ENCODE data around the gene C1orf35.

C1orf35 gene

DNA sequence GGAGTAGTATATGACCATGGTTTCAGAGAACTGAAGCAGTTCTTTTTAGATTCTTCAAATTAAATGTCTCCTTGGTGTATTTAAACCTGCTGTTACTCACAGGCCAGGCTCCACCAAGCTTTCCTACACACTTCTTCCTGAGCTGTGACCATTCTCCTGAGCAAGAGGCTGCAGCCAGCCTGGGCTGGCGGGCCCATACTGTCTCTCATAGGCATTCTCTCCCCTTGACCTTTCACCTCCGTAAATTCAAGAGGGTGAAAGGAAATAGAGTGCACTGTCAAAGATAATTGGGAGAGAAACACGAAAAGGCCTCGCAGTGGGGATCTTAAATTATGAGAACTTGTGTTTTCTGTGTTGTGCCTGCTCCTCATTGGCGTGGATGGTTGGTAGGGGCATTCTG, 18.3 kb downstream of the C1orf35 start:
- no peak overlapping the region for H3K27ac ChIP-seq
- TF ChIP-seq, protein P1, sequence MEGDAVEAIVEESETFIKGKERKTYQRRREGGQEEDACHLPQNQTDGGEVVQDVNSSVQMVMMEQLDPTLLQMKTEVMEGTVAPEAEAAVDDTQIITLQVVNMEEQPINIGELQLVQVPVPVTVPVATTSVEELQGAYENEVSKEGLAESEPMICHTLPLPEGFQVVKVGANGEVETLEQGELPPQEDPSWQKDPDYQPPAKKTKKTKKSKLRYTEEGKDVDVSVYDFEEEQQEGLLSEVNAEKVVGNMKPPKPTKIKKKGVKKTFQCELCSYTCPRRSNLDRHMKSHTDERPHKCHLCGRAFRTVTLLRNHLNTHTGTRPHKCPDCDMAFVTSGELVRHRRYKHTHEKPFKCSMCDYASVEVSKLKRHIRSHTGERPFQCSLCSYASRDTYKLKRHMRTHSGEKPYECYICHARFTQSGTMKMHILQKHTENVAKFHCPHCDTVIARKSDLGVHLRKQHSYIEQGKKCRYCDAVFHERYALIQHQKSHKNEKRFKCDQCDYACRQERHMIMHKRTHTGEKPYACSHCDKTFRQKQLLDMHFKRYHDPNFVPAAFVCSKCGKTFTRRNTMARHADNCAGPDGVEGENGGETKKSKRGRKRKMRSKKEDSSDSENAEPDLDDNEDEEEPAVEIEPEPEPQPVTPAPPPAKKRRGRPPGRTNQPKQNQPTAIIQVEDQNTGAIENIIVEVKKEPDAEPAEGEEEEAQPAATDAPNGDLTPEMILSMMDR (conservative IDR thresholded peaks at IDR 0.05) = no peak

DNA sequence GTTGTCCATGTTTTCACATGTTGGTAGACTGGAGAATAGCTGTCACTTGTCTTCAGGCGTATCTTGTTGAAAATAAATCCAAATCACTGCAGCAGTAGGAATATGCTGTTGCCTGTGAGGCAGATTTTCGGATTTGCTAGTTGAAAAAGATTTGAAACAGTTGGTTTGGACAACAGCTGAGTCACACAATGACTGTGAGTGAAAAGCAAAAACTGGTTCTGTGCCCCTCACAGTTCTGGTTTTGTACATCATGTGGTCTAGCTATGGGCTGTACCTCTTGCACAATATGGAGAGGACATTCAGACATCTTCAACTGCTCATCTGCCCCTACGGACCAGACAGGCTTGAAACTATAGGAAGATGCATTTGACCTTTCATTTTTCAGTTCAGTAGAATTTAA, 18.8 kb downstream of the C1orf35 start:
- H3K27ac ChIP-seq = no peak overlapping the region

GRCh38 chr1:228083871-228084278, 19.2 kb downstream of the C1orf35 start:
- peak overlapping the region; percentile 74 for H3K27ac ChIP-seq
- TF ChIP-seq, protein P1 (conservative IDR thresholded peaks at IDR 0.05) = no peak

More for the DNA sequence above, 18.8 kb downstream of the C1orf35 start:
- TF ChIP-seq, protein P1 (conservative IDR thresholded peaks at IDR 0.05) = no peak

DNA sequence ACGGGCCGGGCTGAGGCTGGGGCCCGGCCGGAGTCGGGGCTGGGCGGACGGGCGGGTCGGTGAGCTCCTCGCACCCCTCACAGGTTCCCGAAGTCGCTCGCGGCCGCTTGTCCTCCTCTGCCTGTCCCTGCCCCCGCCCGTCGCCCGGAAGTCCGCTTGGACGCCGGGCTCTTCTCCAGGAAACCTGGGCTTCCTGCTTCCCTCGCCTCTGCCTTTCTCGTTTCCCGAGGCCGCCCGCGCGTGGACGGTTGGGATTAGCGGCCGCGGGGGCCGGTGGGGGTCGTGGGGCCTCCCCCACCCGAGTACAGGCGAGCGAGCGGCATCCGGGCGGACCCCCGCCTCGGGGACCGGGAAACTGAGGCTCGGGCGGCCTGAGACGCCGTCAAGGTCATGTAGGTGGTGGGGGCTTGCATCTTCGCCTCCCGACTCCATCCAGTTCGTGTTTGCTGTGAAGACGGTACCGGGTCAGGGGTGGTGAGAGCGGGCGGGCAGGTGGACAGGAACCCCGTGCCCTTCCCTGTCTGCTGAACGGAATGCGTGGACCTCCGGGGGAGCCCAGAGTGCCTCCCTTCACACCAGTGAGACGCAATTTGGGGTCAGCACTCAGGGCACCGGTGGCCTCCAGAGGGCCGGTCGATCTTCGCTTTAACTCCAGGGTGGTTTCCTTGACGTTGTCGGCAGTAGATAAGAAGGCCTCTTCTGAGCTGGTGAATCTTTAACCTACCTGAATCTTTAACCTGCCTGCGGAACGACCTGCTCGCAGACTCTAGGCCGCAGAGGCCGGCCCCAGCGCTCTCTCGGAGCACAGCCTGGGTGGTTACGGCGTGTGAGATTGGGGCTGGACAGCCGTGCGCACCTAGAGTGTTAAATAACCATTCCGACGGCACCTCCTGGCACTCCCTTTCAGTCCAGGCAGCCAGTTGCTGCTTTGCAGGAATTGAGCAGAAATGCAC, 19.9 kb downstream of the C1orf35 start:
- TF ChIP-seq, protein P1 (conservative IDR thresholded peaks at IDR 0.05) = no peak
- peak overlapping the region; percentile 74 for H3K27ac ChIP-seq

GRCh38 chr1:228082214-228082917, 20.8 kb downstream of the C1orf35 start, which contains the start of gene ARF1:
Gene ARF1 (plus strand): TSS chr1:228082708. CDS start chr1:228097115, 14,407 bp downstream.
- TF ChIP-seq, protein P1 (conservative IDR thresholded peaks at IDR 0.05) = no peak
- H3K27ac ChIP-seq = peak within 1 kb of the TSS; percentile 74

- H3K27ac ChIP-seq = peak overlapping the region; percentile 74; the same call in 1 of the 2 replicates
- TF ChIP-seq, protein P1 (conservative IDR thresholded peaks at IDR 0.05) = no peak
Observed at GRCh38 chr1:228081578-228082213, 21.4 kb downstream of the C1orf35 start.

DNA sequence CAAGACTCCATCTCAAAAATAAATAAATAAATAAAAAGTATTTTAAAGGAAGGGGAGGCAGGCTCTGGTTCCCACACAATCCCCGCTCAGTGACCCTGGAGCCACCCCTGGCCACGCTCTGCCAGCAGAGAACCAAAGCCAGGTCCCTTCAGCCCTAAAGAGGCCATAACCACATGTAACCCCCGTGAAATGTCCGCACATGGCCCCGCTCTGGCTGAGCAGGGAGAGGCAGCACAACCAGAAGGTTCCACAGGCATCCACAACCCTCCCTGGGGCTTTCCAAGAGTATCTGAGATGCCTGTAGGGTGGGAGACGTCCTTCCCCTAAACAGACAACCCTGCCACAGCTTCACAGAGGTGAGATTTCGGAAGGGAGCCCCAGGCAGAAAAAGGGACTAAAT, 22.0 kb downstream of the C1orf35 start:
- TF ChIP-seq, protein P1 (conservative IDR thresholded peaks at IDR 0.05) = no peak
- peak overlapping the region; percentile 74; the same call in 1 of the 2 replicates for H3K27ac ChIP-seq

Data from VCaP (cell line).